HG03097 (cell line): ENCODE measurements around the gene FUT6.
"Not testable (repeated sequence)": the region's sequence is repeated elsewhere in the genome, so short reads cannot be mapped to it uniquely, and the experiment has no call there.

Source experiments
- ATAC-seq: cut with Tn5 transposase; IDR thresholded peaks from one replicate; pipeline ENCODE4 v1.9.1; 2021; ENCODE audit not compliant: unreplicated experiment, low FRiP score

Gene FUT6, protein sequence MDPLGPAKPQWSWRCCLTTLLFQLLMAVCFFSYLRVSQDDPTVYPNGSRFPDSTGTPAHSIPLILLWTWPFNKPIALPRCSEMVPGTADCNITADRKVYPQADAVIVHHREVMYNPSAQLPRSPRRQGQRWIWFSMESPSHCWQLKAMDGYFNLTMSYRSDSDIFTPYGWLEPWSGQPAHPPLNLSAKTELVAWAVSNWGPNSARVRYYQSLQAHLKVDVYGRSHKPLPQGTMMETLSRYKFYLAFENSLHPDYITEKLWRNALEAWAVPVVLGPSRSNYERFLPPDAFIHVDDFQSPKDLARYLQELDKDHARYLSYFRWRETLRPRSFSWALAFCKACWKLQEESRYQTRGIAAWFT

DNA sequence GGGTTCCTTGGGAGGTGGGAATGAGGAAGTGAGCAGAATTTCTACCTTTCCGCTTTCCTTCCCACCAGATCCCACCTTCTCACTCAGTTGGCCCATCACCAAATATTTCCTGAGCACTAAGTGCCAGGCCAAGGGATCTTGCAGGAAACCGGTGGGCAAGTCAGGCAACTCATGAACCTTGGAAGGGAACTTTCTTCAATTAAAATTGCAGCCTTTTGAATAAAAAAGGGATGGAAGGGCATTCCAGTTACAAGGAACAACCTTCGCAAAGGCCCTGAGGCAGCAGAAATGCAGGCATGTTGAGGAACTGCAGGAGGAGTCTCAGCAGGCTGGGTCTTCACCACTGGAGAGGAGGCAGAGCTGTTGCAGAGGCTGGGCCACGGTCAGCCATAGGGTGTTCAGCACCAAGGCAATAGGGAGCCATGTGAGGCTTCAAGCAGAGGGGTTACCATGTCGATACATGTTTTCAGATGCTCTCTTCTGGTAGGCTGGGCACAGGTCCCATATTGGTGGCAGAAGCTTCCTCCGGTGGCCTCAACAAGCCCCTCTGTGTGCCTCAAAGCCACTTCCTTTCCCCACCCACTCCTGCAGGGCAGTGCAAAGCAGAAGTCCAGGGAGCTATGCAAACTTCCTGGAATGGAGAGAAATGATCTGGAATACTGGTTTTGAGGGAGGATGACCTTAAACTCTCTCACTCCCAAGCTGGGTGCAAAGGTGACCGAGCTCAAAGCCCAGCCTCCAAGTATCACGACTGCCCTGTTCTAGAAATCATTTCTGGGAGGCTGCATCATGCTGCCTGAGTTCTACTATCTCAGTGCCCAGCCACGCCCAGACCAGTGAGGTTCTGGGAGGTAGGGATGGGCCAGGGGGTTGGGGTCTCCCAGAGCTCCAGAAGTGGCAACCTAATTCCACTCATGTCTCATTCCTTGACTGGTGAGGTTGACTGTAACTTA, at the start of gene FUT6:
Gene FUT6, minus strand, starts transcription at position 638 of the 953 bp plus-strand sequence. CDS start 7,135 bp downstream, outside the sequence.
- ATAC-seq: no peak

DNA sequence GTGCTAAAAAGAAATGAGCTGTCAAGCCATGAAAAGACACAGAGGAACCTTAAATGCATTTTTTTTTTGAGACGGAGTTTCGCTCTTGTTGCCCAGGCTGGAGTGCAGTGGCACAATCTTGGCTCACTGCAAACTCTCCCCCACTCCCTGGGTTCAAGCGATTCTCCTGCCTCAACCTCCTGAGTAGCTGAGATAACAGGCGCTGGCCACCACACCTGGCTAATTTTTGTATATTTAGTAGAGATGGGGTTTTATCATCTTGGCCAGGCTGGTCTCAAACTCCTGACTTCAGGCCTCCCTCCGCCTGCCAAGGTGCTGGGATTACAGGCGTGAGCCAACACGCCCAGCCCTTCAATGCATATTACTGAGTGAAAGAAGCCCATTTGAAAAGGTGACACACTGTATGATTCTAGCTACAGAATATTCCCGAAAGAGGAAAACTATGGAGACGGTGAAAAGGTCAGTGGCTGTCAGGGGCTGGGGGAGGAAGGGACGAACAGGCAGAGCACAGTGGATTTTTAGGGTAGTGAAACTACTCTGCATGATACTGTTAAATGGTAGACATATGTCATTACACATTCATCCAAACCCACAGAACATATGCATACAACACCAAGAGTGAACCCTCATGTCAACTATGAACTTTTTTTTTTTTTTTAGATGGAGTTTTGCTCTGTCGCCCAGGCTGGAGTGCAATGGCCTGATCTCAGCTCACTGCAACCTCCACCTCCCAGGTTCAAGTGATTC, 44.7 kb upstream of the FUT6 start:
- not testable (repeated sequence) for ATAC-seq

DNA sequence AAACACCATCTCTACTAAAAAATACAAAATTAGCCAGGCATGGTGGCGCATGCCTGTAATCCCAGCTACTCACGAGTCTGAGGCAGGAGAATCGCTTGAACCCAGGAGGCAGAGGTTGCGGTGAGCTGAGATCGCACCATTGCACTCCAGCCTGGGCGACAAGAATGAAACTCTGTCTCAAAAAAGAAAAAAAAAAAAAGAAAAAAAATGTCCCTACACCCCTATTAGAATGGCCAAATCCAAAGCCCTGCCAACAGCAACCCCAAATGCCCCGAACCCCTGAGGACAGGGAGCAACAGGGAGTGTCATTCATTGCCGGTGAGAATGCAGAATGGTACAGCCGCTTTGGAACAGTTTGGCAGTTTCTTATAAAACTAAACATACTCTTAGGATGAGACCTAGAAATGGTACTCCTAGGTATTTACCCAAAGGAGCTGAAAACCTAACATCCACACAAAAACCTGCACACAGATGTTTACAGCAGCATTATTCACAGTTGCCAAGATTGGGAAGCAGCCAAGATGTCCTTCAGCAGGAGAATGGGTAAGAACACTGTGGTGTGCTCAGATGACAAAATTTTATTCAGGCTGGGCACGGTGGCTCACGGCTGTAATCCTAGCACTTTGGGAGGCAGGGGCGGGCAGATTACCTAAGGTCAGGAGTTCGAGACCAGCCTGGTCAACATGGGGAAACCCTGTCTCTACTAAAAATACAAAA, 43.8 kb upstream of the FUT6 start:
- ATAC-seq: not testable (repeated sequence)

DNA sequence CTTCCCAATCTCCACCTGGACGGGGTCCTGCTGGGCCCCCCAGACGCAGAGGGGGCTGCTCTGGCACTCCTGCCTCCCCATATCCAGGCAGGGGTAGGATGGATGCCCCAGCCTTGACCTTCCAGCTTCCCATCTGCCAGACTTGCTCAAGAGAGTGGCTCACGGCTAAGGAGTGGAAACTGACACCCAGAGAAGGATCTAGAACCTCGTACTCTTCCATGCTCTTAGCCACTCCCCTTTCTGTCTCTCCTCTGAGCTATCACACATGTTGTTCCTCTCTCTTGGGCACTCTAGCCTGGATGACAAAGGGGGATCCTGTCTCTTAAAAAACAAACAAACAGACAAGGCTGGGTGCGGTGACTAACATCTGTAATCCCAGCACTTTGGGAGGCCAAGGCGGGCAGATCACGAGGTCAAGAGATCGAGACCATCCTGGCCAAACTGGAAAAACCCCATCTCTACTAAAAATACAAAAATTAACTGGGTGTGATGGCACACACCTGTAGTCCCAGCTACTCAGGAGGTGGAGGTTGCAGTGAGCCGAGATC, 43.0 kb upstream of the FUT6 start:
- no peak for ATAC-seq

DNA sequence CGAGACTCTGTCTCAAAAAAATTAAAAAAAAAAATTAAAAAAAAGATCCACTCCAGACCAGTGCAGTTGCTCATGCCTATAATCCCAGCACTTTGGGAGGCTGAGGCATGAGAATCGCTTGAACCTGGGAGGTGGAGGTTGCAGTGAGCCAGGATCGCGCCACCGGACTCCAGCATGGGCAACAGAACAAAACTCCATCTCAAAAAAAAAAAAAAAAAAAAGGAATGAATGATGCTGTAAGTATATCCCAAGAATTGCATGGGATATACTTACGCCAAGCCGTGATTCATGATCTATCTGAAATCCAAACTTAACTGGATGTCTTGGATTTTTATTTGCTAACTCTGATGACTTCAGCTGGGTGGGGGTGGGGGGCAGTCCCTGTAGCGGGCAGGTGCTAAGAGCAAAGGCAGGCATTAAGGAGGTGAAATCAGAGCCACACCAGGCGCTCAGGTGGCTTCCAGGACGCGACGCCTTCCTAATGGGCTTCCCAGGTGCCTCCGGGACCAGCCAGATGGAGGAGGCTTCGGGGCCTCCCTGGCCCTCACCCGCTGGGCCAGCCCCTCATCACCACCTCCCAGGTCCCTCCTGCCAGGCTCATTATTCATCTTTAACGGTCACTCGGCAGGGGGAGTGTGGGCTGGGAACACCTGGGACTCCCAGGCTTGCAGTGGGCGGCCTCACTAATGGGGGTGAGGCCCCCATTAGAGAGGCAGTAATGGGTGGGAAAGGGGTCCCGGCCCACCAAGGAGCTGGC, 42.2 kb upstream of the FUT6 start:
- ATAC-seq: no peak

DNA sequence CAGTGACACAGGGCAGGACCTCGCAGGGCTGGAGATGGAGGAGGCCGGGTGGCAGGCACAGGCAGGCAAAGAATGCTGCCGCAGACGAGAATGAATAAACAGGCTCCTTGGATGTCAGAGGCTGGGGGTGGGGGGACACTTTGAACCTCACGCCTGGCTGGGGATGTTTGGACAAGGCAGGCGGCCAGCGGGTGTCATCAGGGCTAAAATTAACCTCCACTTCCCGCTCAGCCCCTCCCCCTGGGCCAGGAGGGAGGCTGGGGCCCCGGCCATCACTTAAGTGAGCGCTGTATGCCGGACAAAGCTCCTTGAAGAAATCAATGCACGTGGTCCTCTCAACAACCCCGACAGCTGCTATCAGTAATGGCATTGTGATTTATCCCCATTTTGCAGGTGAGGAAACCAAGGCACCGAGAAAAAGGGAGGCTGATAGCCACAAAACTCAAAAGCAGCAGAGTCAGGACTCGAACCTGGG, 41.1 kb upstream of the FUT6 start:
- no peak for ATAC-seq

DNA sequence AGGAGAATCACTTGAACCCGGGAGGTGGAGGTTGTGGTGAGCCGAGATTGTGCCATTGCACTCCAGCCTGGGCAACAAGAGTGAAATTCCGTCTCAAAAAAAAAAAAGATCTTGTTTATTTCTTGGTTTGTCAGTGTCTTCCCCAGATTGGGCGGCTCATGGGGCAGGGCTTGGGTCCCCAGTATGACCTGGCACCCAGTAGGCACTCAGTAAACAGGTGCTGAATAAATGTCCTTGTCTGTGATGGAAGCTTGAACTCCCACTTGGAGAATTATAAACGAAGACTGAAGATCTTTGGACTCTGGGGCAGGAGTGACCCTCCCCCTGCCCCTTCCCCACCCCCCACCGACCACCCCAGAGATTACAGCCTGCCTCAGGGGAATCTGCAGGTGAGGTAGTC, 40.7 kb upstream of the FUT6 start:
- ATAC-seq: no peak

DNA sequence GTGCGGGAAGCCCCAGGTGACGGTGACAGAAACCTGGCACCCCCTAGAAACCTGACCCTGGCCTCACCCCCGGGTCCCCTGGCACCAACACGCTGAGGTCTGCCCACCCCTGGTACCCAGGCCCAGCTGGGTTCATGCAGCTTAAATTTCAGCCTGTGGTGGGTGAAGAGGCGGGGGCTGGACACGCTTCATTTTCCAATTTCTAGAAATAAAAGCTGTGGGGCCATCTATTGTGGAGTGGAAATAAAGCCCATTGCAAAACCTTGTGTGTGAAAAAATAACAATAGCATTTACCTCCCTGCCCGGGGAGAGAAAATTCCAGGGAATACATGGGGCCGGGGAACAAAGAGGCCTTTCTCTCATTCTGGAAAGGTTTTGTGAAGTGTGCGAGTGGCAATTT, 38.4 kb upstream of the FUT6 start:
- ATAC-seq: no peak

DNA sequence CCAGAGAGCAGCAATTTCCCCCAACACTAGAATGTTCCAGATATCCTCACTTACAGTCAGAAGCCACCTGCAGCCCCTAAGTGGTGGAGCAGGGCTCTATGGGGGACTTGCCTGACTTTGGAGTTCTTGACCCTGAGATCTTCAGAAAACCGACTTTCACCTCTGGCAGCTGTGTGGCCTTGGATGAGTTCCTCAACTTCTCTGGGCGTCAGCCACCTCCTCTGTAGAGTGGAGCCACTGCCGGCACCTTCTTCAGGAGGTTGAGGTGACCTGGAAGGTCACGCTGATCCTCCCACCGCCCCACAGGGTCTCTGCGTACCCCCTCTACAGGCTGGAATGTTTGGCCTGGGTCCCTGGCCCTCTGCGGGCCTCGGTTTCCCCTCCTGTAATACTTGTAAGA, 37.9 kb upstream of the FUT6 start:
- no peak for ATAC-seq

DNA sequence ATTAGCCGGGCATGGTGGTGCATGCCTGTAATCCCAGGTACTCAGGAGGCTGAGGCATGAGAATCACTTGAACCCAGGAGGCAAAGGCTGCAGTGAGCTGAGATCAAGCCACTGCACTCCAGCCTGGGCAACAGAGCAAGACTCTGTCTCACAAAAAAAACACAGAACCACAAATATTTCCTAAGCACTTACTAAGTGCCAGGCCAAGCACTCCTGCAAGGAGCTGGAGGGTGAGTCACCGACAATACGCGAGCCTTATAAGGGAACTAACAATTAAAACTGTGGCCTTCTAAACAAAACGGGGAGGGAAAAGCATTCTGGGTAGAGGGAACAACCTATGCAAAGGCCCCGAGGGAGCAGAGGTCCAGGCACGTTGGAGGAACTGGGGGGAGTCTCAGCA, 35.0 kb upstream of the FUT6 start:
- not testable (repeated sequence) for ATAC-seq

DNA sequence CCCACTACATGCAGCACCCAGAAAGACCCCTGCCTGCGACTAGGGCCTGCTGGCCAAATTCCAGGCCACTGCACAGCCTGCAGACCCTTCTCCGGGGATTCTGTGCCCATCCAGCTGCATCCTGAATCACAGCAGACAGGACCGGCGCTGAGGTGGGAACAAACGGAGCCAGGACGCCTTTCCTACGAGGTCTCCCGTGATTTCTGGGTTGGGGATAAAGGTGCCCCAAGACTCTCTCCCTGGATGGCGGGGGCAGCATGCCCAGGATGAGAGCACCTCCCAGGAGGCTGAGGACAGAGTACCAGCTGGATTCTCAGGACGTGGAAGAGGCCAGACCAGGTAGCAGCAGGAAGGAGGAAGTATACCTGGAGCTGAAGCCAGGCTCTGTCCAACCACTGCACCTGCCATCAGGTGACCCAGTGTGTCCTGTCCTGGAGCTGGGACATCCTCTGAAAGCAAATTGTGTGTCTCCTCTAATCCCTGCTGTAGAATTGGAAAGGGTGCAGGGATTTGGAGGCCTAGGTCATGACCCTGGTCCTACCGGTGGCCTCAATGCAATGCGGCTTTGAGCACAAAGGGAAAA, 34.2 kb upstream of the FUT6 start:
- no peak for ATAC-seq

DNA sequence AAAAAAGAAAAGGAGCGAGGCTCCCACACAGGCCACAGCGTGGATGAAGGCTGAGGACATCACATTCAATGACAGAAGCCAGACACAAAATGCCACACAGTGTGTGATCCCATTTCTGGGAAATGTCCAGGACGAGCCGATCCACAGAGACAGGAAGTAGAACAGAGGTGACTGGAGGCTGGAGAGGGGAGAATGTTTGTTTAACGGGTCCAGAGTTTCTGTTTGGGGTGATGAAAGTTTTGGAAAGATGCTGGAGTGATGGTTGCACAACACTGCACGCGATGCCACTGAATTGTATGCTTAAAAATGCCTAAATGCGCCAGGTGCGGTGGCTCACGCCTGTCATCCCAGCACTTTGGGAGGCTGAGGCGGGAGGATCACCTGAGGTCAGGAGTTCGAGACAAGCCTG, 31.5 kb upstream of the FUT6 start:
- ATAC-seq: no peak

DNA sequence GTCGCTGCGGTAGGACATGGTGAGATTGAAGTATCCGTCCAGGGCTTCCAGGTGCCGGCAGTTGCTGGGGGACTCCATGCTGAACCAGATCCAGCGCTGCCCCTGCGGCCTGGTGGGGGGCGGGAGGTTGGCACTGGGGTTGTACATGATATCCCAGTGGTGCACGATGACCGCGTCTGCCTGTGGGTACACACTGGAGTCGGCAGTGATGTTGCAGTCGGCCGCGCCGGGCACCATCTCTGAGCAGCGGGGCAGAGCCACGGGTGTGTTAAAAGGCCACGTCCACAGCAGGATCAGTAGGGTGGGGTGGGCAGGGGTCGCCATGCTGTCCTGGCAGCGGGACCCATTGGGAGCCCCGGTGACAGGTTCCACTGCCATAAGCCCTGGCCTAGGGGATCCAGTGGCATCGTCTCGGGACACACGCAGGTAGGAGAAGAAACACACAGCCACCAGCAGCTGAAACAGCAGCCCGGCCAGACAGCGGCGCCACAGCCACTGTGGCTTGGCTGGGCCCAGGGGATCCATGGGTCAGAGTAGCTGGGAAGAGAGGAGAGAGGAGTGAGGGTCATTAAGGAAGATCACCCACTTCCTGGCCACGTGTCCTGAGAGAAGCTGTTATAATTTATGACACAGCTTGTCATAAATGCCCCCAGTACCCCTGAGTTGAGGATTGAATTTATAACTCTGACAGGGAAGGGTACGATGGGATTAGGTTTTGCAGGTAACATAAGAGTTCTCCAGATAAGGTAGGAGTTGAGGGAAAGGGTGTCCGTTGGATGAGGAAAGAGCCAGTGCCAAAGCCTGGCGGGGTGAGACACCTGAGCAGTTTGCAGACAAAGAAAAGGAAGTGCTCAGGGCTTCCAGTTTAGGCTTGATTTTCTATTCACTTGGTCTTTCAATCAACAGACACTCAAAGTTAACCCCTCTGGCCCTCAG, 28.0 kb upstream of the FUT6 start:
- no peak for ATAC-seq

DNA sequence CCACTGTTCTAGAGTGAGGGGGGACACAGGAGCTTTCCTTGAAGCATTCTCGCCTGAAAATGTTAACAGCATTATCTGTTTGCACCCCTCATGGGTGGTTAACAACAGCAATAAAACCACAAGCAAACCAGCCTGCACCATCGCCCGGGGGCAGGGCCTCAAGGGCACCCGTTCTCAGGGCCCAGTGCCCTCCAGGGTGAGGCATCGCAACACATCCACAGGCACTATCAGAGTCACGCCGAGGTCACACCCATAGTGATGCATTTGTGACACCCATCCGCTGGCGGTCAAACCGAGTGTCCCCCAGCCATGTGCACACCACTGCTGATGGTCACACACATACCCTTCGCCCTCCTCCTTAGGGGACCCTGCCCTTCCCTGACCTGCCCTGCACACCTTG, 26.3 kb upstream of the FUT6 start:
- ATAC-seq: no peak

DNA sequence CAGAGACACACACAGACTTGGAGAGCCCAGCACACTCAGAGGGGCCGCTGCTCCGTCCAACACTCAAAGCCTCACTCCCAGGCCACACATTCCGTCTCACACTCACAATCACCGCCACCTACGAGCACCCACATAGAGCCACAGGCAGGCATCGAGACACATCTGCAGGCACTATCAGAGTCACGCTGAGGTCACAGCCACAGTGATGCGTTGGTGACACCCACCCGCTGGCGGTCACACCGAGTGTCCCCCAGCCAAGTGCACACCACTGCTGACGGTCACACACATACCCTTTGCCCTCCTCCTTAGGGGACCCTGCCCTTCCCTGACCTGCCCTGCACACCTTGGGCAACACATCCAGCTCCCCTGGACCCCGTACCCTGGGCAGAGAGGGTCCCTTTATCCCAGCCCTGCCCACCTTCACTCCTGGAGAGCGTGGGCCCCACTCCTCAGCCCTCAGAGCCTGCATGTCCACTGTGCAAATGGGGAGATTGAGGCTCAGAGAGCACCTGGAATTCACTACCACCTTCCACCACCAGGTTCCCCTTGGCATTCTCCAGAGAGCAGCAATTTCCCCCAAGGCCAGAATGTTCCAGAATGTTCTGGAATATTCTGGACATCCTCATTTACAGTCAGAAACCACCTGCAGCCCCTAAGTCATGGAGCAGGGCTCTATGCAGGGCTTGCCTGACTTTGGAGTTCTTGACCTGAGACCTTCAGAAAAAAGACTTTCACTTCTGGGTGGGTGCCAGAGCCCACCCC, 25.4 kb upstream of the FUT6 start:
- ATAC-seq: no peak

DNA sequence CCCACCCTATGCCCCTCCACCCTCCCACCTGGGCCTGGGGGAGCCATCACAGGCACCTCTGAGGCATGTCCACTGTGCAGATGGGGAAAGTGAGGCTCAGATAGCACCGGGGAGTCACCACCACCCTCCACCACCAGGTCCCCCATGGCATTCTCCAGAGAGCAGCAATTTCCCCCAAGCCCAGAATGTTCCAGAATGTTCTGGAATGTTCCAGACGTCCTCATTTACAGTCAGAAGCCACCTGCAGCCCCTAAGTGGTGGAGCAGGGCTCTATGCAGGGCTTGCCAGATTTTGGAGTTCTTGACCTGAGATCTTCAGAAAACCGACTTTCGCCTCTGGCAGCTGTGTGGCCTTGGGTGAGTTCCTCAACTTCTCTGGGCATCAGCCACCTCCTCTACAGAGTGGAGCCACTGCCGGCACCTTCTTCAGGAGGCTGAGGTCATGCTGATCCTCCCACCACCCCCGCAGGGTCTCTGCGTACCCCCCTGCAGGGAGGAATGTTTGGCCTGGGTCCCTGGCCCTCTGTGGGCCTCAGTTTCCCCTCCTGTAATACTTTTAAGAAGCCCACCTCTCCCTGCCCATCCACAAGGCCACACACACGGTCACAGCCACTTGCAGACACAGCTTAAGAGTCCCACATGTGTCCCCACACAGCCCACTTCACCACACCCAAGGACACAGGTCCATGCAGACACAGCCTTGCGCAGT, 24.7 kb upstream of the FUT6 start:
- no peak for ATAC-seq
